ENCODE data around the gene C1orf174.

The C1orf174 gene

GRCh38 chr1:3894626-3895278 is 5.3 kb downstream of the C1orf174 start:
- DNase-seq (ENCODE audit: low spot score), result no peak

- DNase-seq (ENCODE audit: low spot score), result no peak
These were observed 6.9 kb downstream of the C1orf174 start for GRCh38 chr1:3893190-3893589.

- no peak for DNase-seq (ENCODE audit: low spot score)
These were observed 7.3 kb downstream of the C1orf174 start for GRCh38 chr1:3892748-3893147.

- no peak for DNase-seq (ENCODE audit: low spot score)
These were observed 8.7 kb downstream of the C1orf174 start for GRCh38 chr1:3891329-3891865.

GRCh38 chr1:3890389-3891328 is 9.4 kb downstream of the C1orf174 start:
- DNase-seq (ENCODE audit: low spot score), result no peak

- DNase-seq (ENCODE audit: low spot score), result no peak
These were observed 10.1 kb downstream of the C1orf174 start for GRCh38 chr1:3889936-3890335.

- DNase-seq (ENCODE audit: low spot score), result no peak
These were observed 11.8 kb downstream of the C1orf174 start for GRCh38 chr1:3888301-3888700.

- DNase-seq (ENCODE audit: low spot score), result no peak
These were observed 13.4 kb downstream of the C1orf174 start for GRCh38 chr1:3886691-3887090.

- no peak for DNase-seq (ENCODE audit: low spot score)
These were observed 13.9 kb downstream of the C1orf174 start for GRCh38 chr1:3886106-3886670.

GRCh38 chr1:3885611-3886010 is 14.5 kb downstream of the C1orf174 start:
- DNase-seq (ENCODE audit: low spot score), result no peak

- no peak for DNase-seq (ENCODE audit: low spot score)
These were observed 15.1 kb downstream of the C1orf174 start for GRCh38 chr1:3884966-3885365.

GRCh38 chr1:3883194-3883925 is 16.7 kb downstream of the C1orf174 start:
- no peak for DNase-seq (ENCODE audit: low spot score)

GRCh38 chr1:3881193-3881480 is 18.9 kb downstream of the C1orf174 start:
- no peak for DNase-seq (ENCODE audit: low spot score)

GRCh38 chr1:3880429-3881192 is 19.5 kb downstream of the C1orf174 start:
- DNase-seq (ENCODE audit: low spot score), result no peak

- no peak for DNase-seq (ENCODE audit: low spot score)
These were observed 20.2 kb downstream of the C1orf174 start for GRCh38 chr1:3879787-3880428.

- no peak for DNase-seq (ENCODE audit: low spot score)
These were observed 21.0 kb downstream of the C1orf174 start for GRCh38 chr1:3879099-3879498.

- no peak for DNase-seq (ENCODE audit: low spot score)
These were observed 23.4 kb downstream of the C1orf174 start for GRCh38 chr1:3876716-3877115.

GRCh38 chr1:3874736-3875135 is 25.3 kb downstream of the C1orf174 start:
- no peak for DNase-seq (ENCODE audit: low spot score)

- DNase-seq (ENCODE audit: low spot score), result no peak
These were observed 27.5 kb downstream of the C1orf174 start for GRCh38 chr1:3872546-3872945.

GRCh38 chr1:3871451-3871805 is 28.6 kb downstream of the C1orf174 start:
- no peak for DNase-seq (ENCODE audit: low spot score)

GRCh38 chr1:3869751-3870301 is 30.2 kb downstream of the C1orf174 start:
- DNase-seq (ENCODE audit: low spot score), result no peak
